Endothelial cell of umbilical vein (primary cell): ENCODE results near the gene CRTAP.

Experiments
- GATA2 ChIP-seq: IDR thresholded peaks from 2 replicates; pipeline ENCODE4 v1.7.0; 2011; ENCODE audit warnings: low read depth, mild to moderate bottlenecking, moderate library complexity, mixed read lengths, low read length; ENCODE audit not compliant: insufficient read length, insufficient read depth
- TF ChIP-seq, protein P1 (sequence below), 2 donors: IDR thresholded peaks; 1 replicate in 1 of 2; 2 replicates in 1 of 2; pipeline ENCODE4 v1.5.1; 2011; ENCODE audit warnings: low read length in 2 of 2, mild to moderate bottlenecking in 2 of 2, moderate library complexity in 2 of 2, control low read depth in 1 of 2, inconsistent platforms in 1 of 2, low read depth in 1 of 2; ENCODE audit not compliant: insufficient read depth in 1 of 2; ENCODE audit errors: extremely low read depth in 1 of 2
- TF ChIP-seq, protein P2 (sequence below): IDR thresholded peaks from 2 replicates; pipeline ENCODE4 v1.6.1; 2011; ENCODE audit not compliant: insufficient read depth, insufficient read length

- TF ChIP-seq, protein P1, sequence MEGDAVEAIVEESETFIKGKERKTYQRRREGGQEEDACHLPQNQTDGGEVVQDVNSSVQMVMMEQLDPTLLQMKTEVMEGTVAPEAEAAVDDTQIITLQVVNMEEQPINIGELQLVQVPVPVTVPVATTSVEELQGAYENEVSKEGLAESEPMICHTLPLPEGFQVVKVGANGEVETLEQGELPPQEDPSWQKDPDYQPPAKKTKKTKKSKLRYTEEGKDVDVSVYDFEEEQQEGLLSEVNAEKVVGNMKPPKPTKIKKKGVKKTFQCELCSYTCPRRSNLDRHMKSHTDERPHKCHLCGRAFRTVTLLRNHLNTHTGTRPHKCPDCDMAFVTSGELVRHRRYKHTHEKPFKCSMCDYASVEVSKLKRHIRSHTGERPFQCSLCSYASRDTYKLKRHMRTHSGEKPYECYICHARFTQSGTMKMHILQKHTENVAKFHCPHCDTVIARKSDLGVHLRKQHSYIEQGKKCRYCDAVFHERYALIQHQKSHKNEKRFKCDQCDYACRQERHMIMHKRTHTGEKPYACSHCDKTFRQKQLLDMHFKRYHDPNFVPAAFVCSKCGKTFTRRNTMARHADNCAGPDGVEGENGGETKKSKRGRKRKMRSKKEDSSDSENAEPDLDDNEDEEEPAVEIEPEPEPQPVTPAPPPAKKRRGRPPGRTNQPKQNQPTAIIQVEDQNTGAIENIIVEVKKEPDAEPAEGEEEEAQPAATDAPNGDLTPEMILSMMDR (IDR thresholded peaks at IDR 0.05; ENCODE audit: extremely low read depth in 1 of 2, insufficient read depth in 1 of 2, low read depth in 1 of 2, low read length in 2 of 2): no peak
- TF ChIP-seq GATA2: no peak
- TF ChIP-seq, protein P2, sequence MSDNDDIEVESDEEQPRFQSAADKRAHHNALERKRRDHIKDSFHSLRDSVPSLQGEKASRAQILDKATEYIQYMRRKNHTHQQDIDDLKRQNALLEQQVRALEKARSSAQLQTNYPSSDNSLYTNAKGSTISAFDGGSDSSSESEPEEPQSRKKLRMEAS: no peak
Observed at GRCh38 chr3:33146791-33147445, 33.1 kb downstream of the CRTAP start.
